PC-9 (cell line): Measurements from ENCODE around the gene TXNDC12. TPM values are rescaled to one million over a fixed set of nuclear protein-coding genes. Genes with fewer than 3 reads are reported as not detected.
"Not testable (repeated sequence)": the region's sequence is repeated elsewhere in the genome, so short reads cannot be mapped to it uniquely, and the experiment has no call there.

ENCODE experiments used
- BruUV-seq: library from RNA; stranded (reverse); fragments of 400-500 nt; replicated peaks from 2 replicates; lab custom pipeline; 2021; lab: Mats Ljungman, UMichigan
- CTCF ChIA-PET: fragments of 300-600 bp; sonication (Branson Sonifier 250); formaldehyde crosslinking; loops from one replicate; lab custom pipeline; 2022; ENCODE audit warnings: antibody characterized with exemption; lab: Charles Lee
- POLR2A ChIA-PET: fragments of 300-600 bp; sonication (Branson Sonifier 250); formaldehyde crosslinking; loops from one replicate; lab custom pipeline; 2022; ENCODE audit warnings: antibody characterized with exemption; ENCODE audit not compliant: unreplicated experiment; lab: Charles Lee
- DNase-seq, 2 experiments: peaks; one replicate each; pipeline versions ENCODE4 v3.0.0 to v3.0.0-alpha.2; 2015 to 2022; ENCODE audit warnings: mixed read lengths in 1 of 2
- H2AFZ ChIP-seq: fragments of 200-600 bp; sonication (generic); 2 replicates; pipeline ENCODE4 v1.8.1; 2017; ENCODE audit warnings: antibody characterized with exemption
- H3F3A ChIP-seq: fragments of 200-600 bp; sonication (generic); 2 replicates; pipeline ENCODE4 v1.8.1; 2017; ENCODE audit warnings: antibody characterized with exemption, mild to moderate bottlenecking, low read depth; ENCODE audit not compliant: insufficient read depth
- H3K27ac ChIP-seq: fragments of 200-600 bp; sonication (generic); 2 replicates; pipeline ENCODE4 v1.6.1; 2016; ENCODE audit warnings: mixed run types
- H3K27me3 ChIP-seq: fragments of 200-600 bp; sonication (generic); 2 replicates; pipeline ENCODE4 v1.6.1; 2016; ENCODE audit warnings: low read depth, mixed run types; ENCODE audit not compliant: insufficient read depth
- H3K36me3 ChIP-seq: fragments of 200-600 bp; sonication (generic); 2 replicates; pipeline ENCODE4 v1.6.1; 2016; ENCODE audit warnings: low read depth, mixed run types
- H3K4me1 ChIP-seq: fragments of 200-600 bp; sonication (generic); replicated peaks from 2 replicates; pipeline ENCODE4 v1.6.1; 2016; ENCODE audit warnings: mixed run types; ENCODE audit not compliant: insufficient read depth
- H3K4me2 ChIP-seq: fragments of 200-600 bp; sonication (generic); 2 replicates; pipeline ENCODE4 v1.6.1; 2017; ENCODE audit warnings: mixed run types
- H3K4me3 ChIP-seq: fragments of 200-600 bp; sonication (generic); 2 replicates; pipeline ENCODE4 v1.6.1; 2016; ENCODE audit warnings: mixed run types
- H3K79me2 ChIP-seq: fragments of 200-600 bp; sonication (generic); 2 replicates; pipeline ENCODE4 v1.6.1; 2017; ENCODE audit warnings: low read depth, mixed run types
- H3K9me2 ChIP-seq: fragments of 200-600 bp; sonication (generic); 2 replicates; pipeline ENCODE4 v1.8.1; 2017; ENCODE audit warnings: mild to moderate bottlenecking; ENCODE audit not compliant: insufficient read depth
- H3K9me3 ChIP-seq: fragments of 200-600 bp; sonication (generic); 2 replicates; pipeline ENCODE4 v1.8.1; 2016; ENCODE audit warnings: low read depth; ENCODE audit not compliant: insufficient read depth
- H4K20me1 ChIP-seq: fragments of 200-600 bp; sonication (generic); 2 replicates; pipeline ENCODE4 v1.8.1; 2017; ENCODE audit not compliant: insufficient read depth
- EZH2 ChIP-seq: fragments of 200-600 bp; sonication (generic); IDR thresholded peaks from 2 replicates; pipeline ENCODE4 v1.8.0; 2017; ENCODE audit warnings: antibody characterized with exemption, low read depth
- intact Hi-C: fragments of 100-400 bp; cut with micrococcal nuclease; formaldehyde crosslinking; loops from one replicate; pipeline ENCODE4 v1.10.0; 2022; ENCODE audit not compliant: unreplicated experiment
- total RNA-seq: library from RNA; stranded (reverse); gene quantifications from 2 replicates; pipeline ENCODE4 v1.2.3, GENCODE V29; 2021
- TF ChIP-seq, protein P1 (sequence below): fragments of 200-600 bp; sonication (generic); conservative IDR thresholded peaks from 2 replicates; pipeline ENCODE4 v1.6.1; 2017; ENCODE audit warnings: mixed run types, antibody characterized with exemption, mild to moderate bottlenecking, moderate library complexity

The TXNDC12 gene
- total RNA-seq, 1 experiment from 2014 or later = 61.3 TPM

- Histone ChIP-seq H3F3A (no peaks in the 10 kb centered on the region; the same call in 1 of the 2 replicates), H3K27me3 (no peaks in the 10 kb centered on the region), H3K4me1 (no peaks in the 10 kb centered on the region), H3K4me3 (no peak overlapping the region), H3K9me2 (no peaks in the 10 kb centered on the region), H4K20me1 (no peaks in the 10 kb centered on the region), H3K79me2 (no peaks in the 10 kb centered on the region), H3K9me3 (no peaks in the 10 kb centered on the region), H2AFZ (no peak overlapping the region), H3K27ac (no peak overlapping the region), H3K4me2 (no peak overlapping the region), H3K36me3 (no peaks in the 10 kb centered on the region)
- no TSS peak for BruUV-seq
- no peak for DNase-seq
- TF ChIP-seq, protein P1, sequence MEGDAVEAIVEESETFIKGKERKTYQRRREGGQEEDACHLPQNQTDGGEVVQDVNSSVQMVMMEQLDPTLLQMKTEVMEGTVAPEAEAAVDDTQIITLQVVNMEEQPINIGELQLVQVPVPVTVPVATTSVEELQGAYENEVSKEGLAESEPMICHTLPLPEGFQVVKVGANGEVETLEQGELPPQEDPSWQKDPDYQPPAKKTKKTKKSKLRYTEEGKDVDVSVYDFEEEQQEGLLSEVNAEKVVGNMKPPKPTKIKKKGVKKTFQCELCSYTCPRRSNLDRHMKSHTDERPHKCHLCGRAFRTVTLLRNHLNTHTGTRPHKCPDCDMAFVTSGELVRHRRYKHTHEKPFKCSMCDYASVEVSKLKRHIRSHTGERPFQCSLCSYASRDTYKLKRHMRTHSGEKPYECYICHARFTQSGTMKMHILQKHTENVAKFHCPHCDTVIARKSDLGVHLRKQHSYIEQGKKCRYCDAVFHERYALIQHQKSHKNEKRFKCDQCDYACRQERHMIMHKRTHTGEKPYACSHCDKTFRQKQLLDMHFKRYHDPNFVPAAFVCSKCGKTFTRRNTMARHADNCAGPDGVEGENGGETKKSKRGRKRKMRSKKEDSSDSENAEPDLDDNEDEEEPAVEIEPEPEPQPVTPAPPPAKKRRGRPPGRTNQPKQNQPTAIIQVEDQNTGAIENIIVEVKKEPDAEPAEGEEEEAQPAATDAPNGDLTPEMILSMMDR = no peak
- no peak for TF ChIP-seq EZH2
- POLR2A ChIA-PET = no interaction called here
- CTCF ChIA-PET = interaction anchor here (0.6 kb wide), 1 partner anchor 495 kb away, joined by 3 read pairs; no protein-coding TSS in a partner anchor
- intact Hi-C loops = no loop called here
Measured at GRCh38 chr1:52098139-52098871, 43.3 kb upstream of the TXNDC12 start.

DNA sequence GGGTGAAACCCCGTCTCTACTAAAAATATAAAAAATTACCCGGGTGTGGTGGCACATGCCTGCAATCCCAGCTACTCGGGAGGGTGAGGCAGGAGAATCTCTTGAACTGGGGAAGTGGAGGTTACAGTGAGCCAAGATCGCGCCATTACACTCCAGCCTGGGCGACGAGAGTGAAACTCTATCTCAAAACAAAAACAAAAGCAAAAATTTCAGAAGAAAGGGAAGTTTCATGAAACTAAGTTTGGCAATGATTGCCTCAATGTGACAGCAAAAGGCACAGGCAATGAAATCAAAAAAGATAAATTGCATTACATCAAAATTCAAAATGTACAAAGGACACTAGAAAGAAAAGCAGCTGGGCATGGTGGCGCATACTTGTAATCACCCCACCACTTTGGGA, 41.2 kb upstream of the TXNDC12 start:
- H3K4me2 ChIP-seq = no peak overlapping the region
- H3K79me2 ChIP-seq = no peaks in the 10 kb centered on the region
- peaks cover 2% of the 10 kb centered on the region; the same call in 1 of the 2 replicates for H3K36me3 ChIP-seq
- H3K4me1 ChIP-seq = no peaks in the 10 kb centered on the region
- H2AFZ ChIP-seq = no peak overlapping the region
- H3K27me3 ChIP-seq = no peaks in the 10 kb centered on the region
- ChIA-PET POLR2A (no interaction called here), CTCF (no interaction called here)
- no peak for TF ChIP-seq EZH2
- TF ChIP-seq, protein P1 = no peak
- DNase-seq = no peak
- H4K20me1 ChIP-seq = peaks cover 5% of the 10 kb centered on the region; the same call in 1 of the 2 replicates
- H3F3A ChIP-seq = peaks cover 14% of the 10 kb centered on the region; the same call in 1 of the 2 replicates
- H3K9me2 ChIP-seq = no peaks in the 10 kb centered on the region
- no peak overlapping the region for H3K27ac ChIP-seq
- BruUV-seq = no TSS peak
- intact Hi-C loops = no loop called here
- H3K9me3 ChIP-seq = no peaks in the 10 kb centered on the region
- no peak overlapping the region for H3K4me3 ChIP-seq

- H3K9me3 ChIP-seq, H3K27ac ChIP-seq, H3K4me3 ChIP-seq, intact Hi-C loops, CTCF ChIA-PET, H3K9me2 ChIP-seq, DNase-seq, H2AFZ ChIP-seq, BruUV-seq, H3K79me2 ChIP-seq, H4K20me1 ChIP-seq, H3K27me3 ChIP-seq, H3K4me1 ChIP-seq, H3K4me2 ChIP-seq: not testable (repeated sequence)
- peaks cover 16% of the 10 kb centered on the region; the same call in 1 of the 2 replicates for H3F3A ChIP-seq
- H3K36me3 ChIP-seq = peaks cover 13% of the 10 kb centered on the region; the same call in 1 of the 2 replicates
- POLR2A ChIA-PET = interaction anchor here (0.7 kb wide), 1 partner anchor 9 kb away, joined by 5 read pairs; no protein-coding TSS in a partner anchor
Measured at GRCh38 chr1:52094300-52094699, 39.3 kb upstream of the TXNDC12 start.

DNA sequence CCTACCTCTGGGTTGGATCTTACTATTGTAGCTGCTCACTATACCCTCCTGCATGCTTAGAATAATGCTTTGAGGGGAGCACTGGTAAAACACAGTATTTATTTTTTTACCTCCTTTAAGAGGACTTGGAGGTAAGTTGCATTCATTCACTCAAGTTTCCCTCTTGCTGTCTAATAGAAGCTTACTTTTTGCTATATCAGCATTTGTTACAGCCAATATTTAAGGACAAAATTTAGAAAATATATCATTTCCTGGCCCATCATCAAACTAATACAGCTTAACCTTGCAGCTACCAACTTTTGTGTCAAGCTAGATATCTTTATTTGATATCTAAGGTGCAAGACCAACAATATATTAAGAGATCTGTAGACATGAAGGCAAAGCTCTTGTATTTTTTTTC, 32.9 kb upstream of the TXNDC12 start:
- H3K9me2 ChIP-seq, H3K4me2 ChIP-seq, H3K27me3 ChIP-seq, DNase-seq, BruUV-seq, H3K9me3 ChIP-seq, H3K79me2 ChIP-seq, CTCF ChIA-PET, H3K4me1 ChIP-seq, H2AFZ ChIP-seq, H3K4me3 ChIP-seq, H3K27ac ChIP-seq, POLR2A ChIA-PET, intact Hi-C loops: not testable (repeated sequence)
- Histone ChIP-seq H3K36me3 (peaks cover 28% of the 10 kb centered on the region; the same call in 1 of the 2 replicates), H3F3A (peaks cover 15% of the 10 kb centered on the region; the same call in 1 of the 2 replicates), H4K20me1 (peaks cover 28% of the 10 kb centered on the region)
